ENCODE measurements around the gene ANO3. TPM values are rescaled to one million over a fixed set of nuclear protein-coding genes. Genes with fewer than 3 reads are reported as not detected.
"Not testable (repeated sequence)": the region's sequence is repeated elsewhere in the genome, so short reads cannot be mapped to it uniquely, and the experiment has no call there.

ANO3 gene
- total and polyA plus RNA-seq, 4 donors, result under 0.01 to 2.0 (median 0.40) TPM

GRCh38 chr11:26626346-26626745 is 294.4 kb downstream of the ANO3 start (continued):
- TF ChIP-seq, protein P1, sequence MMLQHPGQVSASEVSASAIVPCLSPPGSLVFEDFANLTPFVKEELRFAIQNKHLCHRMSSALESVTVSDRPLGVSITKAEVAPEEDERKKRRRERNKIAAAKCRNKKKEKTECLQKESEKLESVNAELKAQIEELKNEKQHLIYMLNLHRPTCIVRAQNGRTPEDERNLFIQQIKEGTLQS (IDR thresholded peaks at IDR 0.05), result no peak
- TF ChIP-seq, protein P2, sequence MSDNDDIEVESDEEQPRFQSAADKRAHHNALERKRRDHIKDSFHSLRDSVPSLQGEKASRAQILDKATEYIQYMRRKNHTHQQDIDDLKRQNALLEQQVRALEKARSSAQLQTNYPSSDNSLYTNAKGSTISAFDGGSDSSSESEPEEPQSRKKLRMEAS (IDR thresholded peaks at IDR 0.05), result no peak
- TF ChIP-seq FOXA1 (IDR thresholded peaks at IDR 0.05) (no peak), TAF1 (conservative IDR thresholded peaks at IDR 0.05) (no peak), SP1 (IDR thresholded peaks at IDR 0.05) (no peak), HNF4A (conservative IDR thresholded peaks at IDR 0.05) (no peak), NR2F2 (IDR thresholded peaks at IDR 0.05) (no peak), JUND (IDR thresholded peaks at IDR 0.05) (no peak), YY1 (IDR thresholded peaks at IDR 0.05) (no peak), RAD21 (IDR thresholded peaks at IDR 0.05) (no peak)

DNA sequence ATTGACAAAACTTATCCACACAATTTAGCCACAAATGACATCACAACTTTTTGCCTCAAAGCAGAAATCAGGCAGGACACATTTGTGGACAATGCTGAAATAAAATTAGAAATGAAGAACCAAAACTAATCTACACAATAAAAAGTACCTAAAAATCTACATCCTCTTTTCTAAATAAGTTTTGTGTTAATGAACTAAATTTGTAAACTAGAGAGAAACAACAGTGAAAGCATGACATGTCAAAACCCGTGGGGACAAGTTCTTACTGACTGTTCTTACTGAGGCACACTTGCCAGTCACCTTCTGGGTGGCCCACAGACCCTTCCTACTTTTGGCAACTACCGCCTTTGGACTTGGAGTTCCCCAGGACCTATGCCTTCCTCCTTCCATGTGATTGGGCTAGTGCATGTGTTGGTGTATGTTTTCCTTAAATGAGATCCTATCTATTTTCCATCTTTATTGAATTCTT is 300.8 kb downstream of the ANO3 start:
- no peak for TF ChIP-seq JUND (IDR thresholded peaks at IDR 0.05)
- TF ChIP-seq, protein P2 (IDR thresholded peaks at IDR 0.05), result no peak
- no peak for TF ChIP-seq NR2F2 (IDR thresholded peaks at IDR 0.05)
- TF ChIP-seq REST (IDR thresholded peaks at IDR 0.05), result no peak
- no peak for TF ChIP-seq HNF4A (conservative IDR thresholded peaks at IDR 0.05)
- Histone ChIP-seq H3K4me3 (ENCODE audit: low read depth in 1 of 3, low read length in 3 of 3) (no peak overlapping the region), H3K9ac (ENCODE audit: low read depth in 1 of 2, low read length in 2 of 2) (no peak overlapping the region), H3K36me3 (ENCODE audit: control insufficient read depth in 4 of 4, insufficient read depth in 3 of 4, low read depth in 1 of 4, low read length in 3 of 4) (no peaks in the 10 kb centered on the region), H3K27me3 (ENCODE audit: control insufficient read depth in 4 of 4, insufficient read depth in 4 of 4, low read length in 3 of 4) (no peaks in the 10 kb centered on the region), H3K27ac (ENCODE audit: low read depth in 1 of 2, low read length in 2 of 2) (no peak overlapping the region), H3K4me1 (ENCODE audit: control insufficient read depth in 4 of 4, insufficient read depth in 4 of 4, low read length in 3 of 4) (no peaks in the 10 kb centered on the region), H3K9me3 (ENCODE audit: control insufficient read depth in 4 of 4, low read length in 3 of 4) (no peaks in the 10 kb centered on the region)
- WGBS, result 34% methylated on average over 2 of the region's 2 CpGs
- DNase-seq (ENCODE audit: low spot score), result no peak

DNA sequence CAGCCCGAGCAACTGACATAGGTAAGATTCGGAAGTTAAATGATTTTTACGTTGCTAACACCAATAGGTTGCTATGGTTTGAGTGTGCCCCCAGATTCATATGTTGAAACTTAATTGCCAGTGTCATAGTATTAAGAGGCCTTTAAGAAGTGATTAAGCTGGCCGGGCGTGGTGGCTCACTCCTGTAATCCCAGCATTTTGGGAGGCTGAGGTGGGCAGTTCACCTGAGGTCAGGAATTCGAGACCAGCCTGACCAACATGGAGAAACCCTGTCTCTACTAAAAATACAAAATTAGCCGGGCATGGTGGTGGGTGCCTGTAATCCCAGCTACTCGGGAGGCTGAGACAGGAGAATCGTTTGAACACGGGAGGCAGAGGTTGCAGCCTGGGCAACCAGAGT is 311.4 kb downstream of the ANO3 start:
- H3K9ac ChIP-seq (ENCODE audit: low read depth in 1 of 2, low read length in 2 of 2); H3K27me3 ChIP-seq (ENCODE audit: control insufficient read depth in 4 of 4, insufficient read depth in 4 of 4, low read length in 3 of 4); DNase-seq (ENCODE audit: low spot score); H3K27ac ChIP-seq (ENCODE audit: low read depth in 1 of 2, low read length in 2 of 2); H3K4me3 ChIP-seq (ENCODE audit: low read depth in 1 of 3, low read length in 3 of 3); H3K36me3 ChIP-seq (ENCODE audit: control insufficient read depth in 4 of 4, insufficient read depth in 3 of 4, low read depth in 1 of 4, low read length in 3 of 4); H3K9me3 ChIP-seq (ENCODE audit: control insufficient read depth in 4 of 4, low read length in 3 of 4); H3K4me1 ChIP-seq (ENCODE audit: control insufficient read depth in 4 of 4, insufficient read depth in 4 of 4, low read length in 3 of 4): not testable (repeated sequence)
- 90% methylated on average over 10 of the region's 10 CpGs for WGBS

GRCh38 chr11:26649884-26650283 is 318.0 kb downstream of the ANO3 start:
- H3K27me3 ChIP-seq (ENCODE audit: control insufficient read depth in 4 of 4, insufficient read depth in 4 of 4, low read length in 3 of 4), result peaks cover 0 to 3% (median 0%) of the 10 kb centered on the region in 4 donors
- peaks cover 0 to 3% (median 0%) of the 10 kb centered on the region in 4 donors for H3K4me1 ChIP-seq (ENCODE audit: control insufficient read depth in 4 of 4, insufficient read depth in 4 of 4, low read length in 3 of 4)
- no peak for TF ChIP-seq HNF4A (conservative IDR thresholded peaks at IDR 0.05)
- TF ChIP-seq FOXA1 (IDR thresholded peaks at IDR 0.05), result no peak
- TF ChIP-seq RAD21 (IDR thresholded peaks at IDR 0.05), result peak; percentile 78
- peak; percentile 57 for TF ChIP-seq CTCF (IDR thresholded peaks at IDR 0.05; ENCODE audit: low read depth, low read length, missing input control)
- TF ChIP-seq EGR1 (IDR thresholded peaks at IDR 0.05; ENCODE audit: low read depth in 2 of 2), result no peak
- peak; percentile 44 for DNase-seq (ENCODE audit: low spot score)
- H3K9me3 ChIP-seq (ENCODE audit: control insufficient read depth in 4 of 4, low read length in 3 of 4), result no peaks in the 10 kb centered on the region
- H3K4me3 ChIP-seq (ENCODE audit: low read depth in 1 of 3, low read length in 3 of 3), result no peak overlapping the region
- no peaks in the 10 kb centered on the region for H3K36me3 ChIP-seq (ENCODE audit: control insufficient read depth in 4 of 4, insufficient read depth in 3 of 4, low read depth in 1 of 4, low read length in 3 of 4)
- no peak overlapping the region for H3K9ac ChIP-seq (ENCODE audit: low read depth in 1 of 2, low read length in 2 of 2)
- no peak overlapping the region for H3K27ac ChIP-seq (ENCODE audit: low read depth in 1 of 2, low read length in 2 of 2)
- WGBS, result 36% methylated on average over 8 of the region's 8 CpGs
